Progenitor cell of endocrine pancreas (in vitro differentiated cells): ENCODE measurements around the gene CNPY1. TPM values are rescaled to one million over a fixed set of nuclear protein-coding genes. Genes with fewer than 3 reads are reported as not detected.

Experiments
- DNase-seq: peaks from one replicate; pipeline ENCODE4 v3.0.0; 2021; ENCODE audit warnings: low spot score; ENCODE audit not compliant: unreplicated experiment
- H3K27ac Mint-ChIP-seq: 2 replicates; pipeline ENCODE4 v1.8.0; 2021; ENCODE audit warnings: mild to moderate bottlenecking, moderate library complexity, mixed read lengths
- H3K27me3 Mint-ChIP-seq: 2 replicates; pipeline ENCODE4 v1.8.0; 2021; ENCODE audit warnings: mixed read lengths
- H3K36me3 Mint-ChIP-seq: 2 replicates; pipeline ENCODE4 v1.8.0; 2022; ENCODE audit warnings: mixed read lengths; ENCODE audit not compliant: insufficient read depth
- H3K4me1 Mint-ChIP-seq: 2 replicates; pipeline ENCODE4 v1.8.0; 2021; ENCODE audit warnings: low read depth, mixed read lengths
- H3K4me3 Mint-ChIP-seq: 2 replicates; pipeline ENCODE4 v1.8.0; 2021; ENCODE audit warnings: low read depth, mild to moderate bottlenecking, moderate library complexity, mixed read lengths
- H3K9me3 Mint-ChIP-seq: 2 replicates; pipeline ENCODE4 v1.8.0; 2021; ENCODE audit warnings: low read depth, mixed read lengths
- total RNA-seq: library from RNA; stranded (reverse); gene quantifications from 2 replicates; pipeline ENCODE4 v1.2.1, GENCODE V29; 2021
- TF ChIP-seq, protein P1 (sequence below): fragments of 200-600 bp; sonication (generic); IDR thresholded peaks from one replicate; pipeline ENCODE4 v1.5.0; 2021; ENCODE audit warnings: antibody characterized with exemption, mild to moderate bottlenecking; ENCODE audit not compliant: unreplicated experiment

The CNPY1 gene
- total RNA-seq, 1 donor from 2014 or later, result not detected

DNA sequence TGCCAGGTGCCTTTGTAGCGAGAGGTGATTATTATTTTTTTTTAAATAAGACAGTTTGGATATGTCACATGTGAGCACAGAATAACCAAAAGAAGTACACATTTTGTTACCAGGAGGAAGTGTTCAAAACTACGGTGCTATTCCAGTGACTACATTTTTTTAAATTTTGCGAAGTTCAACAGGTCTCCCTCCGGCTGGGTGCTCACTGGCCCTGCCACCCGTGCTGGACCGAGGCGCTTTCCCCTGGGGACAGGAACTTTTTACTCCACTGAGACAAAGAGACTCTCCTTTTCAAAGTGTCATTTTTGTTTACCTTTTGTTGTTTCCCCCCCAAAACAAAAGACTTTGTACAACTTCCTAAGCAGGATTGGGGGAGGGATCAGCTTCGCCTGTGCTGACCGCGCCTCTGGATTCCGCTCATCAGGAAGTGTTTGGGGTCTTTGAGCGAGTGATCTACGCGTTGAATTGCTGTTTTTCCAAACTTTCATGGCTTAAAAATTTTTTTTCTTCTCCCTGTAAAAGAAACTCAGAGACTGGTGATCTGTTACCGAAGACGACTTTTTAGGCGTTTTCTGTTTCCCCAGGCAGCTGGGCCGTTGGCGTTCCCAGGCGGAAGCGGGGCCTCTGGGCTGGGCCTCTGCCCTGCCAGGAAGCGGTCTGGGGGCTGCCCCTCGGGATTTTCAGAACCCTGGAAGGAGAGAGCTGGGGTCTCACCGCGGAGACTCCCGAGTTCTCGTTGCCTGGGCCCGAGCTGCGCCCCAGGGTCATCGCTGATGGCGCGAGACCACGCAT, 81.2 kb downstream of the CNPY1 start:
- TF ChIP-seq, protein P1, sequence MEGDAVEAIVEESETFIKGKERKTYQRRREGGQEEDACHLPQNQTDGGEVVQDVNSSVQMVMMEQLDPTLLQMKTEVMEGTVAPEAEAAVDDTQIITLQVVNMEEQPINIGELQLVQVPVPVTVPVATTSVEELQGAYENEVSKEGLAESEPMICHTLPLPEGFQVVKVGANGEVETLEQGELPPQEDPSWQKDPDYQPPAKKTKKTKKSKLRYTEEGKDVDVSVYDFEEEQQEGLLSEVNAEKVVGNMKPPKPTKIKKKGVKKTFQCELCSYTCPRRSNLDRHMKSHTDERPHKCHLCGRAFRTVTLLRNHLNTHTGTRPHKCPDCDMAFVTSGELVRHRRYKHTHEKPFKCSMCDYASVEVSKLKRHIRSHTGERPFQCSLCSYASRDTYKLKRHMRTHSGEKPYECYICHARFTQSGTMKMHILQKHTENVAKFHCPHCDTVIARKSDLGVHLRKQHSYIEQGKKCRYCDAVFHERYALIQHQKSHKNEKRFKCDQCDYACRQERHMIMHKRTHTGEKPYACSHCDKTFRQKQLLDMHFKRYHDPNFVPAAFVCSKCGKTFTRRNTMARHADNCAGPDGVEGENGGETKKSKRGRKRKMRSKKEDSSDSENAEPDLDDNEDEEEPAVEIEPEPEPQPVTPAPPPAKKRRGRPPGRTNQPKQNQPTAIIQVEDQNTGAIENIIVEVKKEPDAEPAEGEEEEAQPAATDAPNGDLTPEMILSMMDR, result no peak
- H3K4me3 Mint-ChIP-seq, result no peak overlapping the region
- H3K9me3 Mint-ChIP-seq, result no peaks in the 10 kb centered on the region
- DNase-seq, result no peak
- H3K36me3 Mint-ChIP-seq, result no peaks in the 10 kb centered on the region
- H3K27ac Mint-ChIP-seq, result peak overlapping the region; percentile 45
- peaks cover 1% of the 10 kb centered on the region for H3K4me1 Mint-ChIP-seq
- H3K27me3 Mint-ChIP-seq, result peaks cover 92% of the 10 kb centered on the region

DNA sequence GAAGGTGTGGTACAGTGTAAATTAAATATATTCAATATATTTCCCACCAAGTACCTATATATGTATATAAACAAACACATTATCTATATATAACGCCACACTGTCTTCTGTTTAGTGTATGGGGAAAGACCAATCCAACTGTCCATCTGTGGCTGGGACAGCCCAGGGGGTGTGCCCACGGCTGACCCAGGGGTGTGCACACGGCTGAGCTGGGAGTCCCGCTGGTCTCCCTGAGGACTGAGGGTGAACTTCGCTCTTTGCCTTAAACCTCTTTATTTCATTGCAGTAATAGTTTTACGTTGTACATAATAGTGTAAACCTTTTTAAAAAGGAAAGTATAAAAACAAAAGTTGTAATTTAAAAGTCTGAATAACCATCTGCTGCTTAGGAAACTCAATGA, 82.2 kb downstream of the CNPY1 start:
- no peaks in the 10 kb centered on the region for H3K9me3 Mint-ChIP-seq
- DNase-seq, result no peak
- no peak overlapping the region for H3K27ac Mint-ChIP-seq
- H3K4me1 Mint-ChIP-seq, result peaks cover 5% of the 10 kb centered on the region
- TF ChIP-seq, protein P1, result no peak
- no peaks in the 10 kb centered on the region for H3K36me3 Mint-ChIP-seq
- H3K27me3 Mint-ChIP-seq, result peaks cover 92% of the 10 kb centered on the region
- H3K4me3 Mint-ChIP-seq, result no peak overlapping the region

DNA sequence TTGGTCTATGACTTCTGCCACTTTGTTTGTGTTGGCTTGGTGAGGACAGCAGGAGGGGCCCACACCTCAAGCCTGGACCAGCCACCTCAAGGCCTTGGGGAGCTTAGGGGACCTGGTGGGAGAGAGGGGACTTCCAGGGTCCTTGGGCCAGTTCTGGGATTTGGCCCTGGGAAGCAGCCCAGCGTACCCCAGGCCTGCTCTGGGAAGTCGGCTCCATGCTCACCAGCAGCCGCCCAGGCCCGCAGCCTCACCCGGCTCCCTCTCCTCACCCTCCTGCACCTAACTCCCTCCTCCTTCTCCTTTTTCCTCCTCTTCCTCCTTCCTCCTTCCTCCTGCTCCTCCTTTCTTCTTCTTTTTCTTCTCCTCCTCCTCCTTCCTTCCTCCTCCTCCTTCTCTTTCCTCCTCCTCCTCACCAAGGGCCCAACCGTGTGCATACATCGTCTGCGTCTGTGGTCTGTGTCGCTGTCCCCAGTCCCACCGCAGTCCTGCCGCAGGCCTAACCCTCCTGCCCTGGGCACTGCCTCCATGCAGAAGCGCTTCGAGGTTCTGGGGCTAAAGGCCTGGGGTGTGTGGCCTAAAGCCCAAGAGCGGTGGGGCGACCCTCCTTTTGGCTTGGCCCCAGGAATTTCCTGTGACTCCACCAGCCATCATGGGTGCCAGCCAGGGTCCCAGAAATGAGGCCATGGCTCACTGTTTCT, 83.1 kb downstream of the CNPY1 start:
- H3K27ac Mint-ChIP-seq, result no peak overlapping the region
- no peak overlapping the region for H3K4me3 Mint-ChIP-seq
- H3K27me3 Mint-ChIP-seq, result peaks cover 85% of the 10 kb centered on the region
- H3K9me3 Mint-ChIP-seq, result no peaks in the 10 kb centered on the region
- no peaks in the 10 kb centered on the region for H3K36me3 Mint-ChIP-seq
- peaks cover 6% of the 10 kb centered on the region for H3K4me1 Mint-ChIP-seq
- no peak for DNase-seq
- TF ChIP-seq, protein P1, result no peak

DNA sequence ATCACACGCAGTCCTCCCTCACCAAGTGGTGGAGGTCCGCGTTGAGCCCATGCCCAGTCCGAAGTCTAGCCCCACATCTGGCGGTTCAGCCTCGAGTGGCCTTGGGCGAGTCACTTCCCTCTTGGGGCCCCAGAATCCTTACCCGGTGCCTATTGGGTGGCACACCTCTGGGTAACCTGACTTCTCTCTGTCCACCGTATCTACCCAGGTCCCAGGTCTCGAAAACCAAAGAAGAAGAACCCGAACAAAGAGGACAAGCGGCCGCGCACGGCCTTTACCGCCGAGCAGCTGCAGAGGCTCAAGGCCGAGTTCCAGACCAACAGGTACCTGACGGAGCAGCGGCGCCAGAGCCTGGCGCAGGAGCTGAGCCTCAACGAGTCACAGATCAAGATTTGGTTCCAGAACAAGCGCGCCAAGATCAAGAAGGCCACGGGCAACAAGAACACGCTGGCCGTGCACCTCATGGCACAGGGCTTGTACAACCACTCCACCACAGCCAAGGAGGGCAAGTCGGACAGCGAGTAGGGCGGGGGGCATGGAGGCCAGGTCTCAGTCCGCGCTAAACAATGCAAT, 84.1 kb downstream of the CNPY1 start:
- TF ChIP-seq, protein P1, result no peak
- peaks cover 6% of the 10 kb centered on the region for H3K4me1 Mint-ChIP-seq
- no peak overlapping the region for H3K4me3 Mint-ChIP-seq
- H3K36me3 Mint-ChIP-seq, result no peaks in the 10 kb centered on the region
- no peak for DNase-seq
- H3K9me3 Mint-ChIP-seq, result no peaks in the 10 kb centered on the region
- H3K27me3 Mint-ChIP-seq, result peaks cover 82% of the 10 kb centered on the region
- H3K27ac Mint-ChIP-seq, result no peak overlapping the region

DNA sequence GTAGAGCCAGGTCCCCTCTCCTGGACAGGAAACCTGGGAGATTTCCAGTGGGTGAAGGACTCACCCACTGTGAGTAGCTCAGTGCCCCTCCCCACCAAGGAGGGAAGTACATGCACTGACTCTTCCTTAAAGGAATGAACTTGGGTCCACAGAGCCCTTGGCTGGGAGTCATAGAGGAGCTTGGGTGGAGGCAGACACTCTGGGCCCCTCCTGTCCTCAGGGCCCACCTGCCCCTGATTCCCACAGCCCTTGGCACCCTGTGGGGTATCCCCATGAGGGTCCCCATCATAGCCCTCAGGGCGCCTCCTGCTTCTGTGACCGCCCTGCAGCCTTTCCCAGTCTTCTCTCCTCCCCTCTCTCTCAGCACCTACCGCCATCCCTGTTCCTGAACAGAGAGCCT, 84.7 kb downstream of the CNPY1 start:
- no peak for DNase-seq
- Mint-ChIP-seq H3K27me3 (peaks cover 83% of the 10 kb centered on the region), H3K27ac (no peak overlapping the region), H3K9me3 (no peaks in the 10 kb centered on the region), H3K4me1 (peaks cover 5% of the 10 kb centered on the region), H3K36me3 (no peaks in the 10 kb centered on the region), H3K4me3 (no peak overlapping the region)
- TF ChIP-seq, protein P1, result no peak
